HCT116 (cell line): ENCODE results near the gene METTL2A.
"Not testable (repeated sequence)": the region's sequence is repeated elsewhere in the genome, so short reads cannot be mapped to it uniquely, and the experiment has no call there.

Experiments
- EZH2 ChIP-seq: fragments of 200-600 bp; sonication (generic); IDR thresholded peaks from 2 replicates; pipeline ENCODE4 v1.6.1; 2017; ENCODE audit warnings: antibody characterized with exemption, mixed run types
- POLR2A ChIP-seq: IDR thresholded peaks from 2 replicates; pipeline ENCODE4 v1.7.0; 2011; ENCODE audit warnings: borderline replicate concordance; ENCODE audit not compliant: insufficient read depth, insufficient read length; ENCODE audit errors: extremely low read depth

DNA sequence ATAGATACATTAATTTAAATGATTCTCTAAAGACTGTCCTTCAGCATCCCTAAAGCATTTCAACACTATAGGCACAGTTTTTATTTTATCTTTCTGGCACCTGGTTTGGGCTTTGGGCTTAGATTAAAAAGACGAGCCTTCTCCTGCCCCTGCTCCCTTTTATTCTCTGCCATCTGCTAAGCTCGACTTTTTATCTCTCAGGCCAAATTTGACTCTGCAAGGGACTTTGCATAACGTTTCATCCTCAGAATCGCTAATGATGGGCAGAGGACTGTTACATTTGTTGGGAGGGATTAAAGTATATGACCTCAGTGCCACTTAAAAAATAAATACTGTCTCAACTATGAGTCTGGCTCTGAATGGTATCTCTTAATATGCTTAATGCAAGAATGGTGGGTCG, 29.3 kb downstream of the METTL2A start:
- TF ChIP-seq POLR2A, EZH2: not testable (repeated sequence)
